ENCODE measurements around the gene MALAT1. TPM values are rescaled to one million over a fixed set of nuclear protein-coding genes. Genes with fewer than 3 reads are reported as not detected.

MALAT1 gene
- total and polyA plus RNA-seq, 2 donors from 2014 or later: 219 to 15,262 TPM

GRCh38 chr11:65535102-65535501 is 36.3 kb downstream of the MALAT1 start:
- intact Hi-C loops (cut with DNase I): no loop called here
- peaks cover 0 to 5% (median 0%) of the 10 kb centered on the region in 3 donors for H3K4me1 ChIP-seq (ENCODE audit: control insufficient read depth in 2 of 3, insufficient read depth in 2 of 3, low read depth in 1 of 3, low read length in 3 of 3)
- no peaks in the 10 kb centered on the region for H3K9me3 ChIP-seq (ENCODE audit: control insufficient read depth in 2 of 3, insufficient read depth in 1 of 3, low read length in 3 of 3)
- no peak overlapping the region for H3K4me3 ChIP-seq (ENCODE audit: low read length in 3 of 3)
- TF ChIP-seq CTCF (IDR thresholded peaks at IDR 0.05; ENCODE audit: borderline replicate concordance, extremely low read depth, insufficient read depth): no peak
- no peak overlapping the region for H3K9ac ChIP-seq (ENCODE audit: low read length in 3 of 3)
- H3K27ac ChIP-seq (ENCODE audit: low read depth in 2 of 2, low read length in 2 of 2): no peak overlapping the region
- DNase-seq (peak in 1 of 5 donors; percentile 30), FAIRE-seq (no peak)
- H3K36me3 ChIP-seq (ENCODE audit: control insufficient read depth in 2 of 3, insufficient read depth in 3 of 3, low read length in 3 of 3): peaks cover 3 to 41% (median 18%) of the 10 kb centered on the region in 3 donors
- no peaks in the 10 kb centered on the region for H3K27me3 ChIP-seq (ENCODE audit: control insufficient read depth, insufficient read depth, low read length)

- peaks cover 0 to 15% (median 6%) of the 10 kb centered on the region in 3 donors for H3K4me1 ChIP-seq (ENCODE audit: control insufficient read depth in 2 of 3, insufficient read depth in 2 of 3, low read depth in 1 of 3, low read length in 3 of 3)
- H3K9ac ChIP-seq (ENCODE audit: low read length in 3 of 3): no peak overlapping the region
- intact Hi-C loops (cut with DNase I): no loop called here
- no peak for TF ChIP-seq CTCF (IDR thresholded peaks at IDR 0.05; ENCODE audit: borderline replicate concordance, extremely low read depth, insufficient read depth)
- no peaks in the 10 kb centered on the region for H3K27me3 ChIP-seq (ENCODE audit: control insufficient read depth, insufficient read depth, low read length)
- H3K4me3 ChIP-seq (ENCODE audit: low read length in 3 of 3): no peak overlapping the region
- no peak overlapping the region for H3K27ac ChIP-seq (ENCODE audit: low read depth in 2 of 2, low read length in 2 of 2)
- no peaks in the 10 kb centered on the region for H3K9me3 ChIP-seq (ENCODE audit: control insufficient read depth in 2 of 3, insufficient read depth in 1 of 3, low read length in 3 of 3)
- DNase-seq: peak in 1 of 5 donors; percentile 37
- peaks cover 3 to 26% (median 10%) of the 10 kb centered on the region in 3 donors for H3K36me3 ChIP-seq (ENCODE audit: control insufficient read depth in 2 of 3, insufficient read depth in 3 of 3, low read length in 3 of 3)
- no peak for FAIRE-seq
These were observed 37.8 kb downstream of the MALAT1 start for GRCh38 chr11:65536412-65537295.

- Histone ChIP-seq H3K27ac (ENCODE audit: low read depth in 2 of 2, low read length in 2 of 2) (no peak overlapping the region), H3K36me3 (ENCODE audit: control insufficient read depth in 2 of 3, insufficient read depth in 3 of 3, low read length in 3 of 3) (peaks cover 0 to 22% (median 7%) of the 10 kb centered on the region in 3 donors), H3K9me3 (ENCODE audit: control insufficient read depth in 2 of 3, insufficient read depth in 1 of 3, low read length in 3 of 3) (no peaks in the 10 kb centered on the region), H3K9ac (ENCODE audit: low read length in 3 of 3) (no peak overlapping the region), H3K27me3 (ENCODE audit: control insufficient read depth, insufficient read depth, low read length) (no peaks in the 10 kb centered on the region), H3K4me3 (ENCODE audit: low read length in 3 of 3) (no peak overlapping the region), H3K4me1 (ENCODE audit: control insufficient read depth in 2 of 3, insufficient read depth in 2 of 3, low read depth in 1 of 3, low read length in 3 of 3) (peaks cover 0 to 16% (median 6%) of the 10 kb centered on the region in 3 donors)
- intact Hi-C loops (cut with DNase I): no loop called here
- FAIRE-seq: no peak
- DNase-seq: no peak
- TF ChIP-seq CTCF (IDR thresholded peaks at IDR 0.05; ENCODE audit: borderline replicate concordance, extremely low read depth, insufficient read depth): no peak
These were observed 38.4 kb downstream of the MALAT1 start for GRCh38 chr11:65537296-65537597.
